ENCODE results near the gene C10orf67. TPM values are rescaled to one million over a fixed set of nuclear protein-coding genes. Genes with fewer than 3 reads are reported as not detected.
A peak's percentile ranks its signal among the peaks of the same experiment; 100 is the strongest.

C10orf67 gene
- total RNA-seq, 1 donor from 2014 or later: not detected

DNA sequence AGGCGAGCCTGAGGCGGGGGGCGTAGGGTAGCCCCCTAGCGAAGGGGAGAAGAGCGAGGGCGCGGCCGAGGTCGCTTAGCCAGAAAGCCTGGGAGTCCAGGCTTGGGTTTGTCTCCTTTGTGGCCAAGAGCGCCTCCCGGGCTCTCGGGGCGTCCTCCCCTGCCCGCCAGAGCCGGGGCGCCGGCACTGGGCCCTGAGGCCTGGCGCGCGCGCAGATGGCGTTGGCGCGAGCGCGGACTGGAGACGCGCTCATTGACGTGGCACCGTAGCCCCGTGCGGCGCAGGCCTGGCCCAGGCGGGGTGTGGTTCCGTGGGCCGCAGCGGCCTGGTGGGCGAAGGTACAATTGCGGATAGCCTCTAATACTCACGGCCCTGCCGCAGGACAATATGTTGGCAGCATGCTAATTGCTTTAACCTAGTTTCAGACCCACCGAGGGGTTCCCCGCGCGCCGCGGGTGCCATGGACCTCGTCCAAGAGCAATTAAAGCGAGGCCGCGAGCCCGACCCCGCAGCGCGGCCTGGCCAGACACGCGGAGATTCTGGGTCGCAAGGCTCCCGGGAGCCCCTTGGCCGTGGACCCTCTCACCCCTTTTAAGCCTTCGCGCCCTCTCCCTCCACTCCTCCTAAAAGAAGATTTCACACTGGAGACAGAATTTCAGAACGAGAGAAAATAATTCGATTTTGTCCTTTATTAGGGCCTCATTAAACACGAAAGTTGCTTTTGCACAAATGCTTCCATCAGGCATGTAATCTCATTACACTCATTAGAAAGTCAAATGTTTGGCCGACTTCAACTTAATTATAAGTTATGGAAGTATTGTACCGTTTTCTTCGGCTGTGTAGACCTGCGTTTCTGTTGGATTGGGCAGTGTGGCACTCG is 149.4 kb downstream of the C10orf67 start:
- Mint-ChIP-seq H3K9me3 (ENCODE audit: unreplicated experiment) (no peaks in the 10 kb centered on the region), H3K4me1 (ENCODE audit: unreplicated experiment) (peaks cover 7% of the 10 kb centered on the region), H3K4me3 (ENCODE audit: unreplicated experiment) (no peak overlapping the region), H3K27ac (ENCODE audit: unreplicated experiment) (no peak overlapping the region), H3K27me3 (ENCODE audit: unreplicated experiment) (peaks cover 67% of the 10 kb centered on the region), H3K36me3 (ENCODE audit: unreplicated experiment) (no peaks in the 10 kb centered on the region)
- no peak for DNase-seq (ENCODE audit: extremely low spot score, unreplicated experiment)
- no peak for TF ChIP-seq CTCF (IDR thresholded peaks at IDR 0.05)

- DNase-seq (ENCODE audit: extremely low spot score, unreplicated experiment): no peak
- Mint-ChIP-seq H3K36me3 (ENCODE audit: unreplicated experiment) (no peaks in the 10 kb centered on the region), H3K27me3 (ENCODE audit: unreplicated experiment) (peaks cover 63% of the 10 kb centered on the region), H3K27ac (ENCODE audit: unreplicated experiment) (no peak overlapping the region), H3K4me1 (ENCODE audit: unreplicated experiment) (peaks cover 7% of the 10 kb centered on the region), H3K4me3 (ENCODE audit: unreplicated experiment) (no peak overlapping the region), H3K9me3 (ENCODE audit: unreplicated experiment) (no peaks in the 10 kb centered on the region)
- TF ChIP-seq CTCF (IDR thresholded peaks at IDR 0.05): no peak
Observed at GRCh38 chr10:23194471-23194965, 150.1 kb downstream of the C10orf67 start.

DNA sequence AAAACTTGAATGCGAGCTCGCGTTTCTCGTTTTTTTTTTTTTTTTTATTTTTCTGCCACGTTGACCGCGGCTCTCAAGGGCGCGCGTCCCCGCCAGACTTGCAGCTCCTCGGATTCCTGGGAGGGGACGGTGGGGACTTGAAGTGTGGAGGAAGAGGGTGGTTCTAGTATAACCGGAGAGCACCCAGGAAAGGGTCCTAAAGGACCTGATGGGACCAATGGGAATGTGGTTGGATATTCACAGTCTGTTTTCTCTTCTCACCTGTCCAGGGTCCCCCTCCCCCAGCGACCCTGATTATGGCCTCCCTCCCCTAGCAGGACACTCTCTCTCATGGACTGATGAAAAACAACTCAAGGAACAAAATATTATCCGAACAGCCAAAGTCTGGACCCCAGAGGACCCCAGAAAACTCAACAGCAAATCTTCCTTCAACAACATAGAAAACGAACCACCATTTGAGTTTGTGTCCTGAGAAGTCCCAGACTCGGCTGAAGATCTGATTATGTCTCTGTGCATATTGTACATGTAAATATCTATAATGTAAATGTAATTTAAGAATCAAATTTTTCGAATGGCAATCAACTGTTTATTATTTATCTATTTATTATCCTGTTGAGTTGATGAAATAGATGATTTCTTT is 151.0 kb downstream of the C10orf67 start:
- no peak for DNase-seq (ENCODE audit: extremely low spot score, unreplicated experiment)
- Mint-ChIP-seq H3K36me3 (ENCODE audit: unreplicated experiment) (no peaks in the 10 kb centered on the region), H3K27me3 (ENCODE audit: unreplicated experiment) (peaks cover 71% of the 10 kb centered on the region), H3K27ac (ENCODE audit: unreplicated experiment) (no peak overlapping the region), H3K9me3 (ENCODE audit: unreplicated experiment) (no peaks in the 10 kb centered on the region), H3K4me1 (ENCODE audit: unreplicated experiment) (peaks cover 7% of the 10 kb centered on the region), H3K4me3 (ENCODE audit: unreplicated experiment) (no peak overlapping the region)
- TF ChIP-seq CTCF (IDR thresholded peaks at IDR 0.05): no peak

GRCh38 chr10:23192712-23193434 is 151.7 kb downstream of the C10orf67 start:
- Mint-ChIP-seq H3K27ac (ENCODE audit: unreplicated experiment) (no peak overlapping the region), H3K4me1 (ENCODE audit: unreplicated experiment) (peaks cover 7% of the 10 kb centered on the region), H3K27me3 (ENCODE audit: unreplicated experiment) (peaks cover 70% of the 10 kb centered on the region), H3K36me3 (ENCODE audit: unreplicated experiment) (no peaks in the 10 kb centered on the region), H3K9me3 (ENCODE audit: unreplicated experiment) (no peaks in the 10 kb centered on the region), H3K4me3 (ENCODE audit: unreplicated experiment) (peak overlapping the region; percentile 54)
- no peak for DNase-seq (ENCODE audit: extremely low spot score, unreplicated experiment)
- TF ChIP-seq CTCF (IDR thresholded peaks at IDR 0.05): no peak
